Neural crest cell (in vitro differentiated cells): ENCODE data around the gene SCN4B. TPM values are rescaled to one million over a fixed set of nuclear protein-coding genes. Genes with fewer than 3 reads are reported as not detected.
A peak's percentile ranks its signal among the peaks of the same experiment; 100 is the strongest.

ENCODE experiments used
- DNase-seq: peaks from one replicate; pipeline ENCODE4 v3.0.0; 2021; ENCODE audit warnings: low read depth, mixed read lengths, low spot score
- H3K27ac Mint-ChIP-seq: one replicate; pipeline ENCODE4 v1.8.0; 2021; ENCODE audit warnings: mild to moderate bottlenecking, mixed read lengths; ENCODE audit not compliant: unreplicated experiment
- H3K27me3 Mint-ChIP-seq: 2 replicates; pipeline ENCODE4 v1.8.0; 2021; ENCODE audit warnings: low read depth, mild to moderate bottlenecking, mixed read lengths
- H3K36me3 Mint-ChIP-seq: 2 replicates; pipeline ENCODE4 v1.8.0; 2021; ENCODE audit warnings: low read depth, mild to moderate bottlenecking, mixed read lengths
- H3K4me1 Mint-ChIP-seq: 2 replicates; pipeline ENCODE4 v1.8.0; 2021; ENCODE audit warnings: mixed read lengths
- H3K4me3 Mint-ChIP-seq: one replicate; pipeline ENCODE4 v1.8.0; 2021; ENCODE audit warnings: mild to moderate bottlenecking, mixed read lengths
- H3K9me3 Mint-ChIP-seq: 2 replicates; pipeline ENCODE4 v1.8.0; 2021; ENCODE audit warnings: mixed read lengths
- CTCF ChIP-seq: fragments of 200-600 bp; sonication (generic); conservative IDR thresholded peaks from 2 replicates; pipeline ENCODE4 v1.5.0; 2021; ENCODE audit warnings: antibody characterized with exemption, mild to moderate bottlenecking
- total RNA-seq: library from RNA; stranded (reverse); gene quantifications from 2 replicates; pipeline ENCODE4 v1.2.1, GENCODE V29; 2021

Gene SCN4B
- total RNA-seq, 1 donor from 2014 or later = 2.0 TPM

DNA sequence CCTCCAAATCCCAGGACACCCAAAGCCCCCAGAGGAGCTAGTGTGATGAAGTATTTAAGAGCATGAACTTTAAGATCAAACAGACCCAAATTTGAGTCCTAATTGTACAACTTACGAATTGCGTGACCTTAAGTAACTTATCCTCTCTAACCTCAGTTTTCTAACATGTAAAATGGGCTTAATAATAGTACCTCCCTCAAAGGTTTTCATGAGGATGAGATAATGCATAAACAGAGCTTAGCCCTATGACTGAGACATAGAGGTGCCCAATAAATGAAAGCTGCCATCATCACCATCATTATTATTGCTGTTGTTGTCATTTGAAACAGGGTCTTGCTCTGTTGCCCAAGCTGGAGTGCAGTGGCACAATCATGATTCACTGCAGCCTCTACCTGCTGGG is 14.6 kb upstream of the SCN4B start:
- DNase-seq = no peak
- H3K4me1 Mint-ChIP-seq = peaks cover 9% of the 10 kb centered on the region
- no peak overlapping the region for H3K27ac Mint-ChIP-seq
- TF ChIP-seq CTCF = no peak
- no peak overlapping the region for H3K4me3 Mint-ChIP-seq
- peaks cover 77% of the 10 kb centered on the region for H3K27me3 Mint-ChIP-seq
- no peaks in the 10 kb centered on the region for H3K36me3 Mint-ChIP-seq
- H3K9me3 Mint-ChIP-seq = no peaks in the 10 kb centered on the region

GRCh38 chr11:118166641-118167040 is 14.0 kb upstream of the SCN4B start:
- Mint-ChIP-seq H3K36me3 (no peaks in the 10 kb centered on the region), H3K27ac (peak overlapping the region; percentile 91), H3K9me3 (no peaks in the 10 kb centered on the region), H3K4me3 (no peak overlapping the region), H3K4me1 (peaks cover 6% of the 10 kb centered on the region), H3K27me3 (peaks cover 76% of the 10 kb centered on the region)
- no peak for TF ChIP-seq CTCF
- no peak for DNase-seq

DNA sequence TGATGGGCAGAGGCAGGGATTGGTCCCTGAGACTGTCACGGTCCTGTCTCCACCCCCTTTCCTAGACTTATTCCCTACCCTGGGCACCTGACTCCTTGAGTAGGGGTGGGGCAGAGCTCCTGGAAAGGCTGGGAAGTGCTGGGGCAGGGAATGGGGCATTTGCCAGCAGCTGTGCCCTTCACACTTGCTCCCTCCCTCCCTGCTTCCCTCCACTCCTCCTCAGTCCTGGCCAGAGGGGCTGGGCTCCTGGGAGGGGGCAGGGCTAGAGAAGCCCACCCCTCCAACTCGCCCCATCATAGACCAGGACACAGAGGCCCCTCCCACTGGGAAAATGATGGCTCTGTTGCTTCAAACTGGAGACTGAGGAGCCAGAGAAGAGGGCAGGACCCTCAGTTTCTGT is 12.3 kb upstream of the SCN4B start:
- no peaks in the 10 kb centered on the region for H3K9me3 Mint-ChIP-seq
- peaks cover 75% of the 10 kb centered on the region for H3K27me3 Mint-ChIP-seq
- no peak overlapping the region for H3K27ac Mint-ChIP-seq
- no peak for TF ChIP-seq CTCF
- peaks cover 6% of the 10 kb centered on the region for H3K4me1 Mint-ChIP-seq
- H3K4me3 Mint-ChIP-seq = no peak overlapping the region
- no peak for DNase-seq
- H3K36me3 Mint-ChIP-seq = no peaks in the 10 kb centered on the region

DNA sequence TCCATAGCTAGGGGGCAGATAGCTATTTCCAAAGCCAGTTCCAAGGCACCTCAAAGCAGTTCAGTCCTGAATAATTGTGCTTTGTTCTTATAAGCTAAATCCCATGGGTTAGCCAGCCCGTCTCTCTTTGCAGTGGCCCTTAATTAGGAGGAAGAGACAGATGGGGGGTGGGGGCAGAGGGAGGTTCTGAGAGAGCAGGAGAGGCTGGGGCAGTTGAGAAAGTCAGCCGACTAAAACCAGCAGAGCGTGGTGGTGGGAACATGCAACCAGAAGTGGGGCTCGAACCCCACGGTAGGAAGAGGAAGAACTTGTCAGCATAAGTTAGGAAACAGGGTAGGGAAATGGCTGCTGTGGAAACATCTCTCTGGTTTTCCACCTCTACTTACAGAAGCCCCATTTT is 10.9 kb upstream of the SCN4B start:
- TF ChIP-seq CTCF = no peak
- H3K36me3 Mint-ChIP-seq = no peaks in the 10 kb centered on the region
- peaks cover 6% of the 10 kb centered on the region for H3K4me1 Mint-ChIP-seq
- no peak overlapping the region for H3K27ac Mint-ChIP-seq
- H3K4me3 Mint-ChIP-seq = no peak overlapping the region
- DNase-seq = no peak
- peaks cover 75% of the 10 kb centered on the region for H3K27me3 Mint-ChIP-seq
- H3K9me3 Mint-ChIP-seq = no peaks in the 10 kb centered on the region

DNA sequence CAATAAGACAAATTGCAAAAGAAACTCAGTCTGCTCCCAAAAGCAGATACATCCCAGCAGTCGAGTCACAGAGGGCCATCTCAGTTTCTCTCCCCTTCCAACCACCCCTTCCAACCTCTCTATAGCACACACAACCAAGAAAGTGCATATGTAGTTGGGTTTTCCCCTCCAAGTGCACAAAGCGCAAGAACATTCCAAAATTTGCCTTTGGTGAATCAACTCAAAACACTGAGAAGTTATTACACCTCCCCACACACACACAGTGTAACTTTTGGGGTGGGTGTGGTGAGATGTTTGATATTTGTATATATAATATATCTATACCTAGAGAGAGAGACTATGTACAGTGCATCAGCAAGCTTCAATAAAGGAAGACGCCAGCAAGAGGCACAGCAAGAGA is 10.2 kb upstream of the SCN4B start:
- TF ChIP-seq CTCF = no peak
- no peaks in the 10 kb centered on the region for H3K36me3 Mint-ChIP-seq

DNA sequence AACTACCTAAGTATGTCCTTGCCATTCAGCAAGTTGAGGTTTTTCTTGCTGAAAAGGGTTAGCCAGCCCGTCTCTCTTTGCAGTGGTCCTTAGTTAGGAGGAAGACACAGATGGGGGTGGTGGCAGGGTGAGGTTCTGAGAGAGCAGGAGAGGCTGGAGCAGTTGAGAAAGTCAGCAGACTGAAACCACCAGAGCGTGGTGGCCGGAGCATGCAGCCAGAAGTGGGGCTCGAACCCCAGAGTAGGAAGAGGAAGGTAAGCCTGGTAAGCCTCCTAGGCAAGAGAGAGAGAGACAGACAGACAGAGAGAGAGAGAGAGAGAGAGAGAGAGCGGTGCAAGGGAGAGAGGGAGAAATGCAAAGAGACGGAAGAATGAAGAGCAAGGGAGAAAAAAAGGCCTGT is 9.2 kb upstream of the SCN4B start:
- no peak for DNase-seq
- Mint-ChIP-seq H3K36me3 (no peaks in the 10 kb centered on the region), H3K4me1 (peaks cover 8% of the 10 kb centered on the region), H3K27ac (no peak overlapping the region), H3K4me3 (no peak overlapping the region), H3K27me3 (peaks cover 80% of the 10 kb centered on the region), H3K9me3 (no peaks in the 10 kb centered on the region)
- no peak for TF ChIP-seq CTCF

More for the DNA sequence above, 10.2 kb upstream of the SCN4B start:
- no peak for DNase-seq
- H3K27ac Mint-ChIP-seq = no peak overlapping the region
- no peak overlapping the region for H3K4me3 Mint-ChIP-seq
- peaks cover 79% of the 10 kb centered on the region for H3K27me3 Mint-ChIP-seq
- H3K4me1 Mint-ChIP-seq = peaks cover 6% of the 10 kb centered on the region
- no peaks in the 10 kb centered on the region for H3K9me3 Mint-ChIP-seq
